NCI-H2171 treated with DMSO at 0.1 percent for 48 hours (cell line): ENCODE data around the gene MYOZ1.

Source experiments
- DNase-seq: peaks from one replicate; lab custom pipeline; 2025; lab: John Stamatoyannopoulos, UW

Gene MYOZ1

GRCh38 chr10:73593110-73593509, 48.2 kb downstream of the MYOZ1 start:
- DNase-seq = no peak

GRCh38 chr10:73591935-73592699, 49.2 kb downstream of the MYOZ1 start:
- DNase-seq = peak; percentile 69

GRCh38 chr10:73590881-73591799, 50.1 kb downstream of the MYOZ1 start, which contains the start of gene USP54:
Gene USP54 (minus strand): TSS chr10:73591342. CDS start chr10:73575658, 15,684 bp downstream.
- DNase-seq = peak; percentile 0

- DNase-seq = no peak
Measured at GRCh38 chr10:73589563-73590126, 51.6 kb downstream of the MYOZ1 start.

GRCh38 chr10:73588656-73589055, 52.6 kb downstream of the MYOZ1 start:
- DNase-seq = no peak

GRCh38 chr10:73586583-73586984, 54.7 kb downstream of the MYOZ1 start:
- DNase-seq = no peak

GRCh38 chr10:73585327-73585726, 55.9 kb downstream of the MYOZ1 start:
- no peak for DNase-seq

- no peak for DNase-seq
Measured at GRCh38 chr10:73584737-73585136, 56.5 kb downstream of the MYOZ1 start.

- DNase-seq = no peak
Measured at GRCh38 chr10:73581918-73582317, 59.4 kb downstream of the MYOZ1 start.
